ENCODE measurements around the gene ADAP1.

ADAP1 gene

DNA sequence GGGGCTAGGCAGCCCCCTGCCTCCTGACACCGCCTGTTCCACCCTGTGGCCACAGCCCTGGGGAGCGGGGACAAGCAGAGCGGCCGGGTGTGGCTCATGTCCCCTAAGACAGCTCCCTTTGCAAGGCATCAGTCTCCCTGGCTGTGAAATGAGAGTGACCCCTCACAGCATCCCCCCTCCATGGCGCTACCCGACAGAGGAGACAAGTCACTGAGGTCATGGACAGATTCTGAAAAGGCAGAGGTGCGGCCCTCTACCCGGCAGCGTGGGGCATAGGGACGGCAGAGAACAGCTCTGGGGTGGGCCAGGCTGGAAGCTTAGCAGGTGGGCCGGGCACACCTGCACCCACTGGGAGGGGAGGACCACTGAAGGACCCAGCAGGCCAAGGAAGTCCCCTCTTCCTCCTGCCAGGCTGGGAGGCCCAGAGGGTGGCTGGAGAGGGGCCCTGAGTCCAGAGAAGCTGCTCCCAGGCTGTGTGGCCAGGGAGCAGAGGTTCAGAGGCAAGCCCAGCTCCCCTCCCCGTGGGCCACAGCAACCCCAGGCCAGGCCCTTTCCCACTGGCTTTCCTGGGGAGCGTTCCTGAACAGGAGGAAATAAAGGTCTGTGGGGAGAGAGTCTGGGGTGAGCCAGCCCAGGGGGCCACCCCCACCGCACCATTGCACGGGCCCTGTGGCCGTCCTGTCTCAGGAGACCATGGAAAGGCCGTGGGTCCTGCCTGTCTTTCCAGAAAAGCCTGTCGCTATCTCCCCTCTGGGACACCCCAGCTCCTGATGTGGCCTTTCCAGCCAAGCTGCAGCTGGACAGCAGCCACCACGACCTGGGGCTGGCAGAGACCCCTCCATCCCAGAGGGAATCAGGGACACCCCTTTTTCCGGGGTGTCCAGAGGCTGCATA lies 1.7 kb downstream of the ADAP1 start:
- no peak overlapping the region for H3K27ac ChIP-seq (ENCODE audit: low read depth, low read length)
- H3K9me3 ChIP-seq (ENCODE audit: insufficient read depth, low read length), result no peaks in the 10 kb centered on the region
- no peaks in the 10 kb centered on the region for H3K9me2 ChIP-seq (replicated peaks; ENCODE audit: insufficient read depth, low read length)
- H3K27me3 ChIP-seq (ENCODE audit: low read length), result no peaks in the 10 kb centered on the region
- H2AFZ ChIP-seq (ENCODE audit: low read depth, low read length, severe bottlenecking), result no peak overlapping the region
- no peak overlapping the region for H3K4me3 ChIP-seq (ENCODE audit: insufficient read depth, low read length, poor library complexity, severe bottlenecking)
- TF ChIP-seq CTCF (IDR thresholded peaks at IDR 0.05; ENCODE audit: insufficient read depth, low read length, poor library complexity, severe bottlenecking) (no peak), EZH2phosphoT487 (conservative IDR thresholded peaks at IDR 0.05; ENCODE audit: low read length) (no peak)
- no peak overlapping the region for H3K4me2 ChIP-seq (ENCODE audit: low read depth, low read length, poor library complexity, severe bottlenecking)
- H3K36me3 ChIP-seq (ENCODE audit: low read length), result no peaks in the 10 kb centered on the region
- no peaks in the 10 kb centered on the region for H4K20me1 ChIP-seq (ENCODE audit: low read depth, low read length)
- H3K9ac ChIP-seq (ENCODE audit: low read length), result no peak overlapping the region
- H3K79me2 ChIP-seq (ENCODE audit: insufficient read depth, low read length), result no peaks in the 10 kb centered on the region
- H3F3A ChIP-seq (ENCODE audit: insufficient read depth), result no peaks in the 10 kb centered on the region

DNA sequence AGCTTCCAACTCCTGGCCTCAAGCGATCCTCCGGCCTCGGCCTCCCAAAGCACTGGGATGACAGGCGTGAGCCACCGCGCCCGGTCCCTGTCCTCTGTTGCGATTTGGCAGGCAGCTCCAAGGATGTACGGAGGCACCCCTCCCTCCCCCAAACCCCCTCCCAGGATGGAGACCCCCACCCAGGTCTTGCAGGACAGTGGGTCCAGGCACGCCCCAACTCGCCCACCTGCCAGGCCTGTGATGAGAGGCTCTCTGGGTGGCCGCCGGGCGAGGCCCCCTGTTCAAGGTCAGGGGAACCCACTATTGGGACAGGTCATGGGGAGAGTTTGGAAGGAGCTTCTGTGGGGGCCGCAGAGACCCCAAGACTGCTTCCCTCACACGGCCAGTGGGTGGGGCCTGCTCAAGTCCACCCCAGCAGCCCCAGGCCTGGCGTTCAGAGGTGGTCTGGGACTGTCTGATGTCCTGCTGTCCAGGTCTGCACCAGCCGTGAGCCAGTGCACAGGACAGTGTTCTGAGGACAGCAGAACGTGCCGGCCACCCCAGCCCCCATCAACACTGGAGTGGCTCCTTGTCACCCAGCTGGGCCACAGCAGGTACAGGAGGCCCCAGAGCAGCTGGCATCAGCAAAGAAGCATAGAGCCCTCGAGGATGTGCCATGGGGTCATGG lies 2.5 kb downstream of the ADAP1 start:
- Histone ChIP-seq H3K27me3 (ENCODE audit: low read length) (no peaks in the 10 kb centered on the region), H3K4me3 (ENCODE audit: insufficient read depth, low read length, poor library complexity, severe bottlenecking) (no peak overlapping the region), H3K9me2 (replicated peaks; ENCODE audit: insufficient read depth, low read length) (no peaks in the 10 kb centered on the region), H3K79me2 (ENCODE audit: insufficient read depth, low read length) (no peaks in the 10 kb centered on the region), H3K36me3 (ENCODE audit: low read length) (no peaks in the 10 kb centered on the region), H3K9me3 (ENCODE audit: insufficient read depth, low read length) (no peaks in the 10 kb centered on the region), H3F3A (ENCODE audit: insufficient read depth) (no peaks in the 10 kb centered on the region), H3K4me2 (ENCODE audit: low read depth, low read length, poor library complexity, severe bottlenecking) (no peak overlapping the region), H2AFZ (ENCODE audit: low read depth, low read length, severe bottlenecking) (no peak overlapping the region), H4K20me1 (ENCODE audit: low read depth, low read length) (no peaks in the 10 kb centered on the region), H3K27ac (ENCODE audit: low read depth, low read length) (no peak overlapping the region), H3K9ac (ENCODE audit: low read length) (no peak overlapping the region)
- TF ChIP-seq CTCF (IDR thresholded peaks at IDR 0.05; ENCODE audit: insufficient read depth, low read length, poor library complexity, severe bottlenecking) (no peak), EZH2phosphoT487 (conservative IDR thresholded peaks at IDR 0.05; ENCODE audit: low read length) (no peak)

DNA sequence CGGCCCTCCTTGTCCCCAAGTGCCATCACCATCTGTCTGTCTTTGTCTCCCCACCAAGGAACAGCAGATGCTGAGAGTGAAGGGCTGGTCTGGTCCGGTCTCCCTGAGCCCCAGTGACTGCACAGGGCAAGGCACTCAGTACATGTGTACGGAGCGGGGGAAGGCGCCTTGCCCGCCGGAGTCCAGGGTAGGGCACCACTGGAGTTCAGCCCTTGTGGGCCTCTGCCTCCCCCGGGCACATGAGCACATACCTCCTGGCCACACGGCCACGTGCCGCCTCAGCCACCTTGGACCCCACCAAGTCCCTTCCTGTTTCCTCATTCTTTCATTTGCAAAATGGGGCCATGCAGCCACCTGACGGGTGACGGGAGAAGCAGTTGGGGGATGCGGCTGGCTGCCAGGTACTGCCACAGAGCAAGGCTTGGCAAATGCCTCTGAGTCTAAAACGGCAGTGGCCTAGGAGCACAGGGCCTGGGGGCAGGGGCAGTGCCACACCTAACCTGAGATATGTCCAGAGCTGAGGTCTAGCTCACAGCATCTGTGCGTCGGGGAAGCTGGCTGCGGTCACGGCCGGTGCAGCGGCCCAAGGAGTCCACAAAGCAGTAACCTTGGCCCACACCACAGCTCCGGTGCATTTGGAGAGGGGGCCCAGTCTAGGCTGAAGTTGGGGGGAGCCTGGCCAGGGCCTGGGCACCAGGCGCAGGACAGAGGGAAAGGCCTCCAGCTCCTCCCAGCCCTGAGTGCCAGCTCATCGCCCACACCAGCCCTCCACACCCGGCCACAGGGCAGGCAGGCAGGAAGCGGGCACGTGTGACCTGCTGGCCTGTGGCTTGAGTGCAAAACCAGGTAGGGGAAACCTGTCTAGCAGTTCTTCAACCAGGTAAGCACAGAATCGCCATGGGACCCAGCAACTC lies 5.2 kb downstream of the ADAP1 start:
- Histone ChIP-seq H2AFZ (ENCODE audit: low read depth, low read length, severe bottlenecking) (no peak overlapping the region), H3K79me2 (ENCODE audit: insufficient read depth, low read length) (no peaks in the 10 kb centered on the region), H3F3A (ENCODE audit: insufficient read depth) (no peaks in the 10 kb centered on the region), H3K9me2 (replicated peaks; ENCODE audit: insufficient read depth, low read length) (no peaks in the 10 kb centered on the region), H3K9ac (ENCODE audit: low read length) (no peak overlapping the region), H3K27me3 (ENCODE audit: low read length) (no peaks in the 10 kb centered on the region), H4K20me1 (ENCODE audit: low read depth, low read length) (no peaks in the 10 kb centered on the region), H3K4me2 (ENCODE audit: low read depth, low read length, poor library complexity, severe bottlenecking) (no peak overlapping the region), H3K9me3 (ENCODE audit: insufficient read depth, low read length) (no peaks in the 10 kb centered on the region), H3K27ac (ENCODE audit: low read depth, low read length) (no peak overlapping the region), H3K36me3 (ENCODE audit: low read length) (no peaks in the 10 kb centered on the region), H3K4me3 (ENCODE audit: insufficient read depth, low read length, poor library complexity, severe bottlenecking) (no peak overlapping the region)
- TF ChIP-seq EZH2phosphoT487 (conservative IDR thresholded peaks at IDR 0.05; ENCODE audit: low read length), result no peak
- TF ChIP-seq CTCF (IDR thresholded peaks at IDR 0.05; ENCODE audit: insufficient read depth, low read length, poor library complexity, severe bottlenecking), result no peak
